HFFc6 (cell line): ENCODE results near the gene CERS6. TPM values are rescaled to one million over a fixed set of nuclear protein-coding genes. Genes with fewer than 3 reads are reported as not detected.

Experiments used
- DNase-seq: peaks from one replicate; pipeline ENCODE4 v3.0.0-alpha.2; 2018
- H3K27ac Mint-ChIP-seq: 2 replicates; pipeline ENCODE4 v1.8.0; 2020; ENCODE audit warnings: mild to moderate bottlenecking, mixed read lengths
- H3K27me3 Mint-ChIP-seq: 2 replicates; pipeline ENCODE4 v1.8.0; 2021; ENCODE audit warnings: mild to moderate bottlenecking, moderate library complexity, mixed read lengths; ENCODE audit not compliant: insufficient read depth
- H3K36me3 Mint-ChIP-seq: 2 replicates; pipeline ENCODE4 v1.8.0; 2021; ENCODE audit warnings: low read depth, mixed read lengths
- H3K4me1 Mint-ChIP-seq: 2 replicates; pipeline ENCODE4 v1.8.0; 2020; ENCODE audit warnings: low read depth, mixed read lengths
- H3K4me3 Mint-ChIP-seq: 2 replicates; pipeline ENCODE4 v1.8.0; 2020; ENCODE audit warnings: mild to moderate bottlenecking, moderate library complexity, mixed read lengths
- H3K9me3 Mint-ChIP-seq: 2 replicates; pipeline ENCODE4 v1.8.0; 2020; ENCODE audit warnings: mild to moderate bottlenecking, mixed read lengths
- CTCF ChIP-seq: fragments of 200-600 bp; sonication (generic); IDR thresholded peaks from 2 replicates; pipeline ENCODE4 v1.5.0; 2021; ENCODE audit warnings: antibody characterized with exemption, mild to moderate bottlenecking
- total RNA-seq, 6 experiments: library from RNA; stranded (reverse); fragmentation: NEBNext Ultra II Directional; extraction: Animal tissue kit (Norgen Biotek cat#: 25700); gene quantifications; 2 replicates in 1 of 6; 3 replicates in 5 of 6; pipeline ENCODE4 v1.2.3, GENCODE V29; 2021

Gene CERS6
- total RNA-seq, 6 experiments from 2014 or later, result 6.2 to 9.9 (median 7.5) TPM

GRCh38 chr2:168436840-168437239, 19.2 kb upstream of the CERS6 start:
- Mint-ChIP-seq H3K4me1 (no peaks in the 10 kb centered on the region), H3K27ac (no peak overlapping the region), H3K36me3 (no peaks in the 10 kb centered on the region), H3K27me3 (peaks cover 13% of the 10 kb centered on the region), H3K9me3 (no peaks in the 10 kb centered on the region), H3K4me3 (no peak overlapping the region)
- no peak for DNase-seq
- TF ChIP-seq CTCF, result no peak

GRCh38 chr2:168438553-168438952, 17.5 kb upstream of the CERS6 start:
- Mint-ChIP-seq H3K27ac (no peak overlapping the region), H3K36me3 (no peaks in the 10 kb centered on the region), H3K9me3 (no peaks in the 10 kb centered on the region), H3K27me3 (peaks cover 13% of the 10 kb centered on the region), H3K4me1 (no peaks in the 10 kb centered on the region), H3K4me3 (no peak overlapping the region)
- TF ChIP-seq CTCF, result no peak
- DNase-seq, result no peak

GRCh38 chr2:168439536-168439935, 16.5 kb upstream of the CERS6 start:
- no peaks in the 10 kb centered on the region for H3K4me1 Mint-ChIP-seq
- no peak overlapping the region for H3K4me3 Mint-ChIP-seq
- TF ChIP-seq CTCF, result no peak
- DNase-seq, result no peak
- H3K36me3 Mint-ChIP-seq, result peaks cover 4% of the 10 kb centered on the region; the same call in 1 of the 2 replicates
- no peaks in the 10 kb centered on the region; the same call in 1 of the 2 replicates for H3K9me3 Mint-ChIP-seq
- H3K27ac Mint-ChIP-seq, result no peak overlapping the region
- H3K27me3 Mint-ChIP-seq, result peaks cover 15% of the 10 kb centered on the region

- Mint-ChIP-seq H3K27me3 (peaks cover 15% of the 10 kb centered on the region), H3K9me3 (peaks cover 12% of the 10 kb centered on the region), H3K36me3 (peaks cover 9% of the 10 kb centered on the region; the same call in 1 of the 2 replicates), H3K4me1 (no peaks in the 10 kb centered on the region), H3K27ac (no peak overlapping the region), H3K4me3 (no peak overlapping the region)
- no peak for DNase-seq
- TF ChIP-seq CTCF, result no peak
These were observed 14.7 kb upstream of the CERS6 start for GRCh38 chr2:168441214-168441872.

- Mint-ChIP-seq H3K4me3 (no peak overlapping the region), H3K4me1 (no peaks in the 10 kb centered on the region), H3K9me3 (peaks cover 16% of the 10 kb centered on the region), H3K36me3 (peaks cover 9% of the 10 kb centered on the region; the same call in 1 of the 2 replicates), H3K27ac (no peak overlapping the region), H3K27me3 (peaks cover 11% of the 10 kb centered on the region; the same call in 1 of the 2 replicates)
- no peak for TF ChIP-seq CTCF
- no peak for DNase-seq
These were observed 12.3 kb upstream of the CERS6 start for GRCh38 chr2:168443818-168444217.
